GM19324 (cell line): Measurements from ENCODE around the gene IL1RAPL1.

Source experiments
- ATAC-seq: cut with Tn5 transposase; IDR thresholded peaks from one replicate; pipeline ENCODE4 v1.9.1; 2021; ENCODE audit warnings: mild to moderate bottlenecking, moderate library complexity; ENCODE audit not compliant: unreplicated experiment, low FRiP score

Gene IL1RAPL1

GRCh38 chrX:29826742-29827141 lies 1239.5 kb downstream of the IL1RAPL1 start:
- no peak for ATAC-seq

- no peak for ATAC-seq
Observed at GRCh38 chrX:29834311-29834710, 1247.1 kb downstream of the IL1RAPL1 start.

GRCh38 chrX:29834764-29835163 lies 1247.5 kb downstream of the IL1RAPL1 start:
- no peak for ATAC-seq

- ATAC-seq, result no peak
Observed at GRCh38 chrX:29841750-29842149, 1254.5 kb downstream of the IL1RAPL1 start.

- no peak for ATAC-seq
Observed at GRCh38 chrX:29842552-29842951, 1255.3 kb downstream of the IL1RAPL1 start.

GRCh38 chrX:29851857-29852605 lies 1264.8 kb downstream of the IL1RAPL1 start:
- ATAC-seq, result no peak

GRCh38 chrX:29852767-29853166 lies 1265.5 kb downstream of the IL1RAPL1 start:
- no peak for ATAC-seq

GRCh38 chrX:29858714-29859113 lies 1271.5 kb downstream of the IL1RAPL1 start:
- no peak for ATAC-seq

GRCh38 chrX:29862126-29862677 lies 1275.0 kb downstream of the IL1RAPL1 start:
- no peak for ATAC-seq

- ATAC-seq, result no peak
Observed at GRCh38 chrX:29867971-29868370, 1280.7 kb downstream of the IL1RAPL1 start.

GRCh38 chrX:29869837-29870236 lies 1282.6 kb downstream of the IL1RAPL1 start:
- ATAC-seq, result no peak

GRCh38 chrX:29870608-29871007 lies 1283.4 kb downstream of the IL1RAPL1 start:
- no peak for ATAC-seq

- no peak for ATAC-seq
Observed at GRCh38 chrX:29872831-29873230, 1285.6 kb downstream of the IL1RAPL1 start.

- ATAC-seq, result no peak
Observed at GRCh38 chrX:29876733-29877132, 1289.5 kb downstream of the IL1RAPL1 start.

- ATAC-seq, result no peak
Observed at GRCh38 chrX:29880977-29881376, 1293.7 kb downstream of the IL1RAPL1 start.

- no peak for ATAC-seq
Observed at GRCh38 chrX:29890004-29890403, 1302.8 kb downstream of the IL1RAPL1 start.

GRCh38 chrX:29890646-29891200 lies 1303.5 kb downstream of the IL1RAPL1 start:
- ATAC-seq, result no peak

- no peak for ATAC-seq
Observed at GRCh38 chrX:29902004-29902403, 1314.8 kb downstream of the IL1RAPL1 start.

- no peak for ATAC-seq
Observed at GRCh38 chrX:29903360-29903759, 1316.1 kb downstream of the IL1RAPL1 start.

GRCh38 chrX:29911673-29912072 lies 1324.4 kb downstream of the IL1RAPL1 start:
- ATAC-seq, result no peak

GRCh38 chrX:29913647-29914046 lies 1326.4 kb downstream of the IL1RAPL1 start:
- ATAC-seq, result no peak

- ATAC-seq, result no peak
Observed at GRCh38 chrX:29922607-29923006, 1335.4 kb downstream of the IL1RAPL1 start.
